Muscle of back (tissue), 11 donors: ENCODE data around the gene MND1. TPM values are rescaled to one million over a fixed set of nuclear protein-coding genes. Genes with fewer than 3 reads are reported as not detected.

ENCODE experiments used
- DNase-seq, 3 donors: peaks; one replicate each; pipeline versions ENCODE4 v3.0.0 to v3.0.0-alpha.2; 2013
- polyA plus RNA-seq, 10 donors: library from polyadenylated mRNA; unstranded; fragments of 120-200 nt; gene quantifications; one replicate each; pipeline ENCODE4 v1.2.1, GENCODE V29; 2013; ENCODE audit not compliant: insufficient read length in 10 of 10

MND1 gene
- polyA plus RNA-seq, 10 donors, result 4.3 to 13.0 (median 6.2) TPM

GRCh38 chr4:153345012-153345981 lies 809 bp downstream of the MND1 start:
- DNase-seq, result peak in 2 of 3 donors; percentile 52 to 86

- DNase-seq, result no peak
These were observed 1.5 kb downstream of the MND1 start for GRCh38 chr4:153346031-153346430.

DNA sequence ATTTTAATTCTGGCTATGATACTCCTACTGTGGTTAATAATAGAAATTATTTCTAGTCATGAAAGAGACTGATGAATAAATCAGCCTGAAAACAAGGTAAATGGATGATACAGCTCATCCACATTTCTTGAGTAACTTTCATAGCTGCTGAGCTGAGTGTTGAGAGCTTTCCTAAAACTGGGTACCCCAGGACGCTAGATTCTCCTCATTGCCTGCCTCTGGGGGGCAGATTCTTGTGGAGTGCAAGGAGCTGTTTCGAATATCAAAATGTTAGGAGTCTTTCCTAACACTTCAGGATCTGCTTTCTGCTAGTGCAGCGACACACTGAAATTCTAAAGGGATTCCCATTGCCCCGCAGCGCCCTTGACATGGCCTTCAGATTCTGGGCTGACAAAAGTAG lies 2.1 kb downstream of the MND1 start:
- peak in 1 of 3 donors; percentile 19 for DNase-seq

DNA sequence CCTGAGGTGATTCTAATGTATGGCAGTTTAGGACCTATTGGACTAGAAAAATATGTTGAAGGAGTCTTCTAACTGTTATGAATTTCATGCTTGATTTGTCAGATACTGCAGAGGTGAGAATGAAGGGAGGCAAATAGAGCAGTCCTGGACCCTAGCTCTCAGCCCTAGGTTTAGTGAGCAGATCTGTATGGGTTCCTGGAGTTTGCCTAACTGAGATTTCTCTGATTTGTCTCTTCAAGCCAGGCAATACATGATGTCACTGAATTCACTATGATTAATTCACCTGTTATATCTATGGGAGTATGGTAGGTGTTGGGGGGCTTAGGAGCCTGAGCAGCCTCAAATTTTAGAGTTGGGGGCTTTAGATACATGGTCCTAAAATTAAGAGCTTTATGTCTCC lies 2.6 kb downstream of the MND1 start:
- DNase-seq, result no peak

- DNase-seq, result no peak
These were observed 3.5 kb downstream of the MND1 start for GRCh38 chr4:153348006-153348405.

GRCh38 chr4:153349206-153349805 lies 4.8 kb downstream of the MND1 start:
- no peak for DNase-seq

DNA sequence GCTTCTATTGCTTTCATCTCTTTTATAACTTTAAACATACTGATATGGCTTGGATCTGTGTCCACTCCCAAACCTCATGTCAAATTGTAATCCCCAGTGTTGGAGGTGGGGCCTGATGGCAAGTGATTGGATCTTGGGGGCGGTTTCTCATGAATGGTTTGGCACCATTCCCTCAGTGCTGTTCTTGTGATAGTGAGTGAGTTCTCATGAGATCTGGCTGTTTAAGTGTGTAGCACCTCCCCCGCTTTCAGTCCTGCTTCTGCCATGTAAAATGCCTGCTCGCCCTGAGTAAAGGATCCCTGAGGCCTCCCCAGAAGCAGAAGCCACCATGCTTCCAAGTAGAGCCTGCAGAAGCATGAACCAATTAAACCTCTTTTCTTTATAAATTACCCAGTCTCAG lies 17.7 kb downstream of the MND1 start:
- DNase-seq, result no peak

DNA sequence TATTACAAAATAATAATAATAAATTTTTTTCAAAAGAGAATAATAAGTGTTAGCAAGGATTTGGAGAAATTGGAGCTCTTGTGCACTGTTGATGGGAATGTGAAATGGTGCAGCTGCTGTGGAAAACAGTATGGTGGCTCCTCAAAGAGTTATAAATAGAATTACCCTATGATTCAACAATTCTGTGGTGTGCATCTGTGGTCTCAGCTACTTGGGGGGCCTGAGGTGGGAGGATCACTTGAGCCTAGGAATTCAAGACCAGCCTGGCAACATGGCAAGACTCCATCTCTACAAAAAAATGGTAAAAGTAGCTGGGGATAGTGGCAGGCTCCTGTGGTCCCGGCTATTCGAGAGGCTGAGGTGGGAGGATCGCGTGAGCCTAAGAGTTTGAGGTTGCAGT lies 19.6 kb downstream of the MND1 start:
- DNase-seq, result no peak

DNA sequence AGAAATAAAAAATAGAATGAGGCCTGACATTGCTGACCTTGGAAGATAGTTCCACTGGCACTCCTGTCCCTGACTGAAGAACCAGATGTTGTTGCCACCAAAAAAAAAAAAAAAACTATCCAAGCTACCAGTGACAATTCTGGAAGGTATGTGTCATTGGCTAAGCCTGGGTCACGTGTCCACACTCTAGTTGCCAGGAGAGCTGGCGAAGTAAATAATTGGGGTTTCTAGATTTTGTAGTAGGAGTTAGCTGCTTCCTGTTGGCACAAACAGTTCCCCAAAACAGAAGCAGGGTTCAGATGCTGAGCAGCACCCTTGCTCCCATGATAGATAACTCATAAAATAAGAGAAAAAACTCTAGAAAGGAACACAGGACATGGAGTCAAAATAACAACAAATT lies 20.5 kb downstream of the MND1 start:
- DNase-seq, result no peak

DNA sequence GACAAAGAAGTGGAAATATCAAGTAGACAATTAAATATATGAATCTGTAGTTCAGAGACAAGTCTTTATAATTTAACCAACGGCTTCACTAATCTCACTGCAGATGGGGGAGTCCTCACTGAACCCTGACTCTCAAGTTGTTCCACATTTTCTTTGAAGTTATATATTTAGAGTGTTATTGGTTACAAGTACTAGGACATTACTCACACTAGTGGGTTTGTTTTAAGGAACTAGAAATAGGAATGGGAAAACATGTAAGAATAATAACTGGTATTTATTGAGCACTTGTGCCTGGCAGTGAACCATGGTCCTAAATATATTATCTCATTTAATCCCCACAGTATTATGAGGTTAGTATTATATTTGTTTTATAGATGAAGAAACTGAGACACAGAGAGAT lies 22.0 kb downstream of the MND1 start:
- DNase-seq, result no peak

GRCh38 chr4:153367092-153367491 lies 22.6 kb downstream of the MND1 start:
- DNase-seq, result no peak

- no peak for DNase-seq
These were observed 24.5 kb downstream of the MND1 start for GRCh38 chr4:153369021-153369420.

GRCh38 chr4:153371701-153372234 lies 27.3 kb downstream of the MND1 start:
- no peak for DNase-seq

GRCh38 chr4:153372967-153373562 lies 28.6 kb downstream of the MND1 start:
- no peak for DNase-seq

GRCh38 chr4:153374442-153374841 lies 30.0 kb downstream of the MND1 start:
- DNase-seq, result peak in 2 of 3 donors; percentile 53 to 67

DNA sequence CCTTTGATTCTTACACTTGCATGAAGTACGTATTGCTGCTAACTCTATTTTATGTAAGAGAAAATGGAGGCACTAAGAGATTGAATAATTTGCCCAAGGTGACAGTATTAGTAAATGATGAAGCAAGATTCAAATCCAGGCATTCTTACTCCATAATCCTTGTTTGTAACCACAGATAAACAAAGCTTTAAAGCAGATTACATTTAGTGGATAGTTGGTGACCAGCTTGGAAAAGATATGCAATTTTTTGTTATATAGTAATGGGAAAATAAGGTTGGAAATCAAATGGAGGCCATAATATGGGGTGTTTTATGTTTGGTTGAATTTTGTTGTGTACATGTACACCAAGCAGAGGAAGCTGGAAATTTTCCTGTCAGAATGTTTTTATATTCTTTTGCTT lies 30.8 kb downstream of the MND1 start:
- no peak for DNase-seq

DNA sequence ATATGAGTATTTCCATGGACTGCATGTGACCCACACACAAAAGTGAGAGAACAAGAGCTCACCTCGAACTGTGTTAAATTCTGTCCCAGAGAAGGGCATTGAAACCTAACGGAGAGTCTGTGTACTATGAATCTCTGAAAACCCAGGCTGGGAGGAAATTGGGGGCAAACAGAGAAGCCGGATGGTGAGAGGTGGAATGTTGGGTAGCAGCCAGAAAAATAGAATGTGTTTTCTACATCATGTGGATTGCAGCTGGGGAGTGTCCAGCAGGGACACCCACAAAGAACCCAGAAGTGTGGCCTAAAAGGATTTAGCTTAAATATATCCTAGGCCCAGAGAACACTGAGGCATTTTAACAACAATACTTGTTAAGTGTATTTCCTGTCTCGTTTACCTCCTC lies 38.6 kb downstream of the MND1 start:
- DNase-seq, result peak in 2 of 3 donors; percentile 15 to 45

DNA sequence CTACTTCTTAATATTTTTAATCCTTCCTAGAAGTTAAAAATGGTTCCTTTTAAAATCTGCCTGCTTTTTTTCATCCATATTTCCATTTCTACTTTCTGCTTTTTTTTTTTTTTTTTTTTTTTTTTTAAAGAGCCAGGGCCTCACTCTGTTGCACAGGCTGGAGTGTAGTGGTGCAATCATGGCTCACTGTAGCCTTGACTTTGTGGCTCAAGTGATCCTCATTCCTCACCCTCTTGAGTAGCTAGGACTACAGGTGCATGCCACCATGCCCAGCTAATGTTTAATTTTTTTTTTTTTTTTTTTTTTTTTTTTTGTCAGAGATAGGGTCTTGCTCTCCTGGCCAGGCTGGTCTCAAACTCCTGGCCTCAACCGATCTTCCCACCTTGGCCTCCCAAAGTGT lies 39.7 kb downstream of the MND1 start:
- no peak for DNase-seq

DNA sequence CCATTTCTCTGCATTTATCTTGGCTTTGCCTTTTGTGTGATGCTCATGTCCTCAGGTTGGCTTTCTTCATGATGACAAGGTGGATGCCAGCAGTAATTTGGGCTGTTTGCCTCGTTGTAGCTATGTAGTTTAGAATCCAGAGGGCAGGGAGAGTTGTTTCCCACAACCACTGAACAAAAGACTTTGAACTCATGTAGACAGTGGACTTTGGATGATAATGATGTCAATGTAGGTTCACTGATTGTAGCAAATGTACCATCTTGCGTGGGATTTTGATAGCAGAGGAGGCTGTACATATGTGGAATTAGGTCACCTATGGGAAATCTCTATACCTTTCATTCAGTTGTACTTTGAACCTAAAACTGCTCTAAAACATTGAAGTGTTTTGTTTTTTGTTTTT lies 41.3 kb downstream of the MND1 start:
- no peak for DNase-seq

- DNase-seq, result no peak
These were observed 43.5 kb downstream of the MND1 start for GRCh38 chr4:153387981-153388380.

DNA sequence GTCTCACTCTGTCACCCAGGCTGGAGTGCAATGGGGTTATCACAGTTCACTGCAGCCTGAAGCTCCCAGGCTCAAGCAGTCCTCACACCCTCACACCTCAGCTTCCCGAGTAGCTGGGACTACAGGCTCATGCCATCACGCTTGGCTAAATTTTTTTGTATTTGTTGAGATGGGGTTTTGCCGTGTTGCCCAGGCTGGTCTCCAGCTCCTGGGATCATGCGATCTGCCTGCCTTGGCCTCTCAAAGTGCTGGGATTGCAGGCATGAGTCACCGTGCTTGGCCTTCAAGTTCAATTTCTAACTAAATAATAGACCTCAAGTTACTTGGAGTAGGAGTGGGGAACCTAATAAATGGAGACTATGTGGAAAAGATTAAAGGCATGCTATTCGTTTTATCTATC lies 48.9 kb downstream of the MND1 start:
- no peak for DNase-seq

DNA sequence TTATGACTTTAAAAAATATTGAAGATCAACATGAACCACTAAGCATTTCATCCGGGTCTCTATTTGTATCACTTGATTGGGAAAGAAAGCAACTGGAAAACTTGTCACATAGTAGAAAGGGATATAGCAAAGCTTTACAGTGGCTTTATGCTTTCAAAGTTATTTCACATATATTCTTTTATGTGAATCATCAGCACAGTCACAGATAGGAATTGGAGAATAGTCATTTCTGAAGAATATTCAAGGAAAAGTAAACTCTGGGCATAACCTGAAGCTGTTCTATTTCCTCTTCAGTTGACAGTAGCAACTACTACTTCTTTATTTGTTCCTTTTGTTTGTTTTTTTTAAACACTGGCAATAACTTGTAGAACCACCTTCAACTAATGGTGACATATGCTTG lies 50.5 kb downstream of the MND1 start:
- no peak for DNase-seq

DNA sequence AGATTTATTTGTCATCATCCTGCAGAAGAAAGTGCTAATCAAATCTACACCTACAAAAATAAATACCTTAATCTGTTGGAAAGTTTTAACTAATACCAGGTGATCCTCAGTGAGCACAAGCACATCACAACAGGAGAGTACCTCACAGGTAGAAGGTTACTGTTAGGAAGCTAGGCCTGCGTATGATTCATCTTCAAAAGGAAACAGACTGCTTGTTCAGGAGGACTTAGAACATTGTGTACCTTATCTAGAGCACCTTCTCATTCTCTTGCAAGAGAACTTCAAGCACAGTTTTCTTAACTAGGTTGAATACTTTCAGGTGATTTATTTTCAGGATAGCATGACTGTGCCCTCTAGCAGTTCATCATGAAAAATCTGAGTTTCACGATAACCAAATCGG lies 54.2 kb downstream of the MND1 start:
- no peak for DNase-seq
